ENCODE measurements around the gene SLC22A23. TPM values are rescaled to one million over a fixed set of nuclear protein-coding genes. Genes with fewer than 3 reads are reported as not detected.

The SLC22A23 gene
- total and polyA plus RNA-seq, 2 experiments from 2014 or later = 6.1 to 38.3 TPM

DNA sequence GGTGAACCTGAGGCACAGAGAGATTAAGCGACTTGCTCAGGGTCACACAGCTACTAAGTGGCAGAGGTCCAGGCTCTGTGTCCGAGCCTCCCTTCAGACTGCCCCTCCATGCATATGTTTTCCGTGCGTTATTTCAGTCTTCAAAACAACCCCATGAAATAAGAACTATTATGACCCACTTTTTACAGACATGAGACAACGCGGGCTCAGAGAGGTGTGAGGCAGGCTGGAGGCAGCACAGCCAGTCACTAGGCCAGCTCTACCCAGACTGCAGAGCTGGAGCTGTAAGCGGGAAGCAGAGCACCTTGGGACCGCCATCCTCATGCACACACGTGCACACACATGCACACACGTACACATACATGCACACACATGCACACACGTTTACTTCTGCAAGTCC lies 135.8 kb downstream of the SLC22A23 start (continued):
- TF ChIP-seq ZNF462 (CRISPR knock-in tag; IDR thresholded peaks at IDR 0.05) = no peak
- TF ChIP-seq EZH2phosphoT487 (IDR thresholded peaks at IDR 0.05; ENCODE audit: unreplicated experiment) = no peak

DNA sequence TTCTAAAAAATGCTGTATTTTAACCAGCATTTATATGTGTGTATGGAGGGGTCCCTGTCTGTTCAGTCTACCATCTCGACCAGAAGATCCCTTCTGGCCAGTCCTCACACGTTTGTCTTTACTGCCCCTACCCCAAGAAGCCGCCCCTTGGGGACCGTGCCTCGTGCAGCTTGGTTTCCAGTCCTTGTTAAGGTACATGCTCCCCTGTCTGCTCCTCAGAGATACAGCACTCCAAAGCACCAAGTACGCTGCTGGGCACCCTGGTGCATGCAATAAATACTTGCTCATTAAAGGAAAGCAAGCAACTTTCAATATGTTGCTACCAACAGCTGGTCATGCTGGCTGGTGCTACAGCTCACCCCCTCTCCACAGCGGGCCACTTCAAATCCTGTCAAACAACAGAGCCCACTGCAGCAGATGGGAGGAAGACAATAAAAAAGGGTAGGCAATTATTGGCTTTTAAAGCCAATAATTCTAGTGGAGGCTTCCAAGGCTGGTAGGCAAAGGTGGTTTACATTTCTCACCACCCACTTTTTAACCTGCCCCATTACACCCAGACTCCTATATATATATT lies 136.5 kb downstream of the SLC22A23 start:
- Mint-ChIP-seq H3K4me1 (peaks cover 17% of the 10 kb centered on the region), H3K4me3 (no peak overlapping the region), H3K27ac (no peak overlapping the region), H3K9me3 (no peaks in the 10 kb centered on the region), H3K36me3 (ENCODE audit: low read depth) (peaks cover 21% of the 10 kb centered on the region), H3K27me3 (ENCODE audit: insufficient read depth, low read depth, poor library complexity) (peaks cover 11% of the 10 kb centered on the region)
- H3K79me2 ChIP-seq (replicated peaks; ENCODE audit: insufficient read depth) = peaks cover 10% of the 10 kb centered on the region; the same call in 1 of the 2 replicates
- H3K27me3 ChIP-seq (ENCODE audit: insufficient read depth) = no peaks in the 10 kb centered on the region
- H3K4me1 ChIP-seq (ENCODE audit: insufficient read depth) = no peaks in the 10 kb centered on the region
- H3F3A ChIP-seq (replicated peaks; ENCODE audit: low read depth) = no peaks in the 10 kb centered on the region
- no peak overlapping the region for H3K4me3 ChIP-seq
- no peak overlapping the region for H3K27ac ChIP-seq (ENCODE audit: low read depth)
- no peak overlapping the region for H2AFZ ChIP-seq
- no peak for ATAC-seq
- no peaks in the 10 kb centered on the region for H3K9me2 ChIP-seq (ENCODE audit: insufficient read depth)
- H4K20me1 ChIP-seq (replicated peaks; ENCODE audit: insufficient read depth) = 0 out of 2 replicates have a peak, but pooled peaks cover 3% of the 10 kb centered on the region
- TF ChIP-seq CTCF (conservative IDR thresholded peaks at IDR 0.05; ENCODE audit: low read depth in 2 of 2) (no peak), ZNF331 (CRISPR knock-in tag; IDR thresholded peaks at IDR 0.05; ENCODE audit: low read depth) (no peak)
- H3K4me2 ChIP-seq = no peak overlapping the region
- DNase-seq (ENCODE audit: low spot score) = no peak
- H3K36me3 ChIP-seq (ENCODE audit: insufficient read depth) = peaks cover 5% of the 10 kb centered on the region; the same call in 1 of the 2 replicates
